Nucleus accumbens (tissue), 56 donors: Measurements from ENCODE around the gene TMPRSS13.
A peak's percentile ranks its signal among the peaks of the same experiment; 100 is the strongest.

ENCODE experiments used
- DNase-seq, 56 donors: peaks; one replicate each; lab custom pipeline; 2025; lab: John Stamatoyannopoulos, UW

Gene TMPRSS13

DNA sequence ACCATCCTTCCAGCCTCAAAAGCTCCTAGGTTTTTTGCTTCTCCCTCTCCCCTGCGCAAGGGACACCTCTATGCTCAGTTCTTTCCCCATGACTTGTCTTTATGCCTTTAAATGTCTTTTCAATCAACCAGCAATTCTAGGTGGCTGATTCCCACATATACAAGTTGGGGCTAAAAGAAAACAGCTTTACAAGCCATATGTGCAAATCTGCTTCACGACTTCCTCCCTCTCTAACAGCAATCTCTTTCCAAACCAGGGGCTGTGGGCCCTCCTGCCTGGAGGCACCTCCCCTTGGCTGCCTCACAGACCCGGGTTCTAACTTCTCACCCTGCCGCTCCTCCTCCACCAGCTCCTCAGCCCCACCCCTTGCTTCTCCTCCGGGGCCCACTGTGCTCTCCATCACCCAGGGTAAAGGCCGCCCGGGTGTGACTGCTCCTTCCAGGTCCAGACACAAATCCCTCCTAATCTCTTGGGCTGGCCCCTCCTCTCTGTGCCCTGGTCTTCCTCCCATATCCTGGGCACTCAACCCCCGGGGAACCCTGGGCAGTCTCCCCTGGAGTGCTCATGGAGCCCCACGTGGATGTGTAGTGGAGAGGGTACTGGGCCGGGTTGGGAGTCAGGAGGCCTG lies 14.1 kb downstream of the TMPRSS13 start:
- no peak for DNase-seq

DNA sequence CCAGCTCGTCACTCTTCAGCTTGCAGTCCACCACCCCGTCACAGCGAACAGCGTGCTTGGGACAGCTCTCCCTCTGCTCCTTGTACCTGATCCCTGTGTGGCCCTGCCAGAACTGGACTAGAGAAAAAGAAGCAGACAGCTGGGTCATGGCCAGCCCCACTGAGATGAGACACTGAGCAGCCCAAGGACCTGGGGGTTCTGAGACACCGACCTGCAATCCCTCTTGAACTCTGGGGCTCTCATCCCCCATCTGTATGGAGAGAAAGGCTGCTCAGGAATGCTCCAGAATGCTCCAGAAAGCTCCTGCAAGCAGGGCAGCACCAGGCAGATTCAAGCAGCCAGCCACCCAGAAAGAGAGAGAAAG lies 14.8 kb downstream of the TMPRSS13 start:
- DNase-seq: no peak

DNA sequence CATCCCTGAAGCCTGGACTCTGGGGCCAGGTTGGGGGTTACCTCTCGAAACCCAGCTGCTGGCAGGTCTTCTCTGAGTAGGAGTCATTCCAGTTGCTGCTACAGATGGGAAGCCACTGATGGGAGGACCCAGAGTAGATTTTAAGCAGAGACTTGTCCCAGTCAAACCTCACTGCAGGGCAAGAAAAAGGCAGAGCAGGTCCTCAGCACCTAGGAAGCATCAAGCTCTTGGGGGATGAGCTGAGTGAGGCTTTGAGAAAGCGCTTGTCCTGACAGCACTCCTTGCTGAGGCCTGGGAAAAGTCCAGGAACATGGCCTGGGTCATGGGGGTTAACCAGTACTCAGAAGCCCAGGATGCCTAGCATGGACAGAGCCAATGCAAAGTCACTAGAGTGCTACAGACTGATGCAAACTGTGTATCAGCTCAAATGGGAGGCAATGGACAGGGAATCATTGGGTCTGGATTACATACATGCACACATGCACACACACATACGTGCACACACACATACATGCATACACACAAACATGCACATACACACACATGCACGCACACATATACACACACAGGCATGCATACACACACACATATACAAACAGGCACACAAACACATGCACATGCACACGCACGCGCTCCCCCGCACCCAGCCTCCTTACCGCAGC lies 15.3 kb downstream of the TMPRSS13 start:
- DNase-seq: no peak

DNA sequence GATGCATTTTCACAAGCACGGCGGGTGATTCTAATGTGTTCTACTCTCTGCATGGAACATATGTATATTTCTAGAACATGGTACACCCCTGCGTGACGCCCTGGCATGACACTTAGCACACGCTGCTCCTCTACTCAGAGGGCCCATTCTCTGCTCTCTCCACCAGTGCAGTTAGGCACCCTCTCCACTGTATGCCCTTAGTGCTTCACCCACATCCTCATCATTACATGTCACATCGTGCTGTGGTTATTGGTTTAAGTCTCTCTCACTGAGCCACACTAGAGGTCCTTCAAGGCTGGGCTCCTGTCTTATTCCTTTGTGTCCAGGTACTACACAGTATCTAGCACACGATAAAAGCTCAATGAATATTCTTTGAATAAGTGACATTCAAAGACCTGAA lies 16.7 kb downstream of the TMPRSS13 start:
- DNase-seq: no peak

- no peak for DNase-seq
Measured at GRCh38 chr11:117911694-117912093, 17.5 kb downstream of the TMPRSS13 start.

DNA sequence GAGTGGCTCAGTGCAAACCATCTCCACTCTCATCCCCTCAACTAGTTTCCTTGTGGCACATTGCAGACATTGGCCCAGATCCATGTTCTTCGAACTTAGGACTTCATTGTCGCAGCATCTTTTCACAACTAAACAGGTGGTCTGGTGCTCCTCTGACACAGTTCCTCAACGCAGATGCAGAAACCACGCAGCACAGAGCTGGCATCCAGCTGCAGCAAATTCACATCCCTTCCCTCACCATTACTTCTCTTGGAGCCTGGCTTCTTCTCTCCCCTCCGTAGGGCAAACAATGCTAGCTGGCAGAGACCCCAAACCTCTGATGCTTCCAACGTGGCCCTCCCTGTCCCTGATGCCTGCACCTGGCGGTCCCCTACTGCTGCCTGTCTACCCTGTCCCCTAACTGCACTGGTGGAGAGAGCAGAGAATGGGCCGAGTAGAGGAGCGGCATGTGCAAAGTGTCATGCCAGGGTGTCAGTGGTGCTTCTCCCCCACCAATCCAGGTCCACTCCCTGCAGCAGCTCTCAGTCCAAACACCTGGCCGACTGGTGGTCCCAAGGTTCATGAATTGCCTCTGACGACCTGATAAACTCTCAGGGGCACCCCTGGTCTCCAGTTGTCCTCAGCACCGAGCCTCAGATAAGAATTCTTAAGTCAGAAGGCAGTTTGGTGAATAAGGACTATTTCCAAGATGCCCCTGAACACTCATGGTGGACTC lies 18.1 kb downstream of the TMPRSS13 start:
- no peak for DNase-seq

DNA sequence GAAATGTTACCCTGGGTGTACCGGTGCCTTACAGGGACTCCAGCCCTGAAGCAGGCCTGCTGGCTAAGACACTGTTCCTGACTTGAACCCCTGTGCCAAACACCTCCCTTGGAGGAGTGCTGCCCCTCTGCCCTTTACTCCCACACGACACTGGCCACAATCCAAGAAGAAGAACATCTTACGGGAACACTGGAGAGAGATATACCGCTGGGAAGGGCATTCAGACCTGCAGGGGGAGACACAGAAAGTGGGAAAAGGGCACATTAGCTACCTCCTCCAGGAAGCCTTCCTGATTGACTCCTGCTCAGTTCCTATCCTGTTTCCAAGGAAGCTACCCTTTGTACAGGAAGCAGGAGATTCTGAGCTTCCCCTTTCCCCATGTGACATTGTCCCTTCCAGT lies 18.7 kb downstream of the TMPRSS13 start:
- no peak for DNase-seq

DNA sequence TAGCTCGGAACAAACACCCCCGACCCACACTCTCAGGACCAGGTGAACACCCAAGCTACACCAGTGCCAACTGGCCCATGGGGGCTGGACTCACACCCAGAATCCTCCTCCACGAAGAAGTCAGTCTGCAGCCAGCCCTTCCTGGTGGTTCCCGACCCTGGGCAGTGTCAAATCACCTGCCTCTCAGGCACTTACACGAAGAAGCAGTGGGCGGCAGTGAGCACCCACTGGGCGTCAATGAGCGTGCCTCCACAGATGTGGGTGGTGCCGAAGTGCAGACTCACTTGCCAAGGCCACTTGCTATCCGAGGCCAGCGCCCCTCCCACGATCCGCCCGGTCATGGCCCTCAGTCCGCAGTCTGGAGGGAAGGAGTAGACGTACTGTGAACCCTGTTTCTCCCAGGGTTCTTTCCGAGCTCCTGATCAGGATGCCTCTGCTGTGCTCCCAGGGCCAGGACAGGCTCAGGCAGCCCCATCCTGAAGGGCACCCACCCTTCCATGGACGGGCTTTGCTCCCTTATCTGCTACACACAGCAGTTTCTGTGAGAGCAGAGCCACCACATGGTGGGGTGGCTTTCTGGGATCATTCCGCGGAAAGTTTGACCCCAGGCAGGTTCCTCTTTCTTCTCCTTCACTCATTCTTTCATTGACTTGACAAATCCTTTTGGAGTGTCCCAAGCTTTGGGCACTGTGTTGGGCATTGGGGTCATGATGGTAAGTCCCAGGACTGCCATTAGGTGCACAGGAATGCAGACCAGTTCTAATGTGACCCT lies 19.4 kb downstream of the TMPRSS13 start:
- peak in 1 of 56 donors; percentile 16 for DNase-seq

- no peak for DNase-seq
Measured at GRCh38 chr11:117908959-117909610, 20.1 kb downstream of the TMPRSS13 start.

- no peak for DNase-seq
Measured at GRCh38 chr11:117908109-117908895, 20.9 kb downstream of the TMPRSS13 start.

GRCh38 chr11:117907276-117908108 lies 21.7 kb downstream of the TMPRSS13 start:
- peak in 43 of 56 donors; percentile 9 to 89 (median 48) for DNase-seq

- no peak for DNase-seq
Measured at GRCh38 chr11:117906710-117907109, 22.5 kb downstream of the TMPRSS13 start.

DNA sequence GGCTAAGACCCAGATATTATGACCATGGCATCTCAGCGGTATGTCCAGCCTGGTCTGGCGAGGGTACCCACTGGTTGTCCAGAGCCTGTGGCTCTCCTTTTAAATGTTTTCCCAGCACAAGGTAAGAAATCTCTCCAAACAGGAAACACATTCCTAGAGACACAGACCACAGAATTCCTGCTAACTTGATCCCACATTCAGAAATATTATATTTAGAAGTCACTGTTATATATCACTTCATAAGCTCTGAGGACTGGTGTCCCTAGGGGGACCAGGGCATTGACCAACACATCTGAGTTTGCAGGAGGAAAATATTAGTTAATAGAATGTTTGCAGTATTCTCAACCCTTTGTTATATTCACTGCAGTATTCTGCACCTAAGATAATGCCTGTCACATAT lies 23.1 kb downstream of the TMPRSS13 start:
- no peak for DNase-seq

DNA sequence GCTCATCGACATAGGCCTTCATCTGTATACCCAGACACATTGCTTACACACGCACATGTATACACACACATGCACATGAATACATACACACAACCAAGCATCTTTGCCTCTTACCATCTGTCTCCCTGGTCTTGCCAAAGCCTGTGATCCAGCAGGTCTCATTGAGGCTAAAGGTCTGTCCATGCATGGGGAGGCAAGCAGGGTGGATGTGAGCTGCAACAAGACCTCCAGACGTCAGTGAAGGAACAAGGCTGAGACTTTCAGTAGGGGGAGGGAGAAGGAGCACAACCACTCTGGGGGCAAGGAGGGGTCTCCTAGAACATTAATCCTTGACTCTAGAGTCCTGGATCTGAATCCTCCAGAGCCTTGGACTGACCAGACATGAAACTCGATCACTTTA lies 23.7 kb downstream of the TMPRSS13 start:
- no peak for DNase-seq

- DNase-seq: no peak
Measured at GRCh38 chr11:117903505-117904382, 25.5 kb downstream of the TMPRSS13 start.

DNA sequence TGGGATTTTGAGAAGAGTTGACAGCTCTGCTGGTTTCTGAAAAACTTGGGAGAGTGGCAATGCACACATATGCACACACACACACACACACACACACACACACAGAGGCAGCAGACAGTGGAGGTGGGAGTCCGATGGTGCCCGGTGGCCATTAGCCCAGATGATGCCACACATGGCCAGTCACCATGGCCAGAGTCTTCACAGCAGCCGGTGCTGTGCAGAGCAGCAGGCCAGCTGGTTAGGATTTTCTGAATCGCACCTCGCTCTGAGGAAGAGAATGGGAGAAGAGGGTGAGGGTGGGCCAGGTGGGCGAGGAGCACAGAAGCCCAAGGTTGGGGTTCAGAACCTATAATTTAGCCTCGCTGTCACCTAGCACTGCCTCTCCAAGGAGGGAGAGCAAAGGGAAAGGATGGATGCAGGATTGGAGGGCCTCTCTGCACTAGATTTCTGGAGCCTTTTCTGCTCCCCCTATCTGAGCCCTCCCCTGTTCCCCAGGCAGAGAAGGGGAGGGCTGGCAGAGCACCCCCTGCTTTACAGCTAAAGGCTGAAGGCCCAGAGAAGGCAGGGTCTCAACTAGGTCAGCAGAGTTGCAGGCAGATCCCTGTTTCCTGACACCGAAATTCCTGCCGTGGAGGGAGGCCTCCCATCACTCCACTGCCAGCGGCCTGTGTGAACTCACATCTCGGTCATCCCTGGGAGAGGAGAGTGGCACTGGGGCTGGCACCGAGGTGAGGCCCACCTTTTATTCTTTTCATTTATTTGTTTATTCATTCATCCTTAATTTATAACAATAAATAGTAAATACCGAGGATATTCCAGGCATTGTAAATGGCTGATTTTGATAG lies 27.0 kb downstream of the TMPRSS13 start:
- DNase-seq: no peak

DNA sequence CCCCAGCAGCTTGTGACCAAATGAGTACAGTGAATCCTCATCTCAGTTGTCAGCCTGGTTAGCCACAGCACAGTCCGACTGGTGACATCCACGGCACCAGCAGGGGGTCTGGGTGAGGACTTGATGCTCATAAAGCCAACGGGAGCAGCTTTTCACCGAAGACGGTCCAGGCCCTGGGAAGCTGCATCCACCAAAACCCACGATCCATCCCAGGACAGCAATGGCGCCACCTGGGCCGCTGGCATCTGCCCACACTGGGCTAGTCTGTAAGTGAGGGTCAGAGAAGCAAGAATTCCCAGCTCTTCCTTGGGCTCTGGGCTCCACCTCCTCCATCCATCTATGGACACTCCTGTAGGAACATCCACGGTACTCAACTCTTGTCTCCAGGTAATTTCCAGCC lies 27.6 kb downstream of the TMPRSS13 start:
- DNase-seq: no peak
